Osteocyte (in vitro differentiated cells): ENCODE measurements around the gene MAPK7. TPM values are rescaled to one million over a fixed set of nuclear protein-coding genes. Genes with fewer than 3 reads are reported as not detected.
A peak's percentile ranks its signal among the peaks of the same experiment; 100 is the strongest.

Source experiments
- DNase-seq: peaks from one replicate; pipeline ENCODE4 v3.0.0; 2021; ENCODE audit warnings: mixed read lengths; ENCODE audit not compliant: unreplicated experiment; ENCODE audit errors: extremely low spot score
- H3K27ac Mint-ChIP-seq: one replicate; pipeline ENCODE4 v1.8.0; 2021; ENCODE audit warnings: mild to moderate bottlenecking, mixed read lengths; ENCODE audit not compliant: unreplicated experiment
- H3K27me3 Mint-ChIP-seq: one replicate; pipeline ENCODE4 v1.8.0; 2021; ENCODE audit warnings: mixed read lengths; ENCODE audit not compliant: unreplicated experiment
- H3K36me3 Mint-ChIP-seq: one replicate; pipeline ENCODE4 v1.8.0; 2021; ENCODE audit warnings: mixed read lengths; ENCODE audit not compliant: unreplicated experiment
- H3K4me1 Mint-ChIP-seq: one replicate; pipeline ENCODE4 v1.8.0; 2021; ENCODE audit warnings: mixed read lengths; ENCODE audit not compliant: unreplicated experiment
- H3K4me3 Mint-ChIP-seq: one replicate; pipeline ENCODE4 v1.8.0; 2021; ENCODE audit warnings: mild to moderate bottlenecking, moderate library complexity, mixed read lengths; ENCODE audit not compliant: unreplicated experiment
- H3K9me3 Mint-ChIP-seq: one replicate; pipeline ENCODE4 v1.8.0; 2021; ENCODE audit warnings: mixed read lengths; ENCODE audit not compliant: unreplicated experiment
- CTCF ChIP-seq: fragments of 200-600 bp; sonication (generic); IDR thresholded peaks from 2 replicates; pipeline ENCODE4 v1.5.0; 2021; ENCODE audit warnings: antibody characterized with exemption, mild to moderate bottlenecking, moderate library complexity
- total RNA-seq: library from RNA; stranded (reverse); gene quantifications from 2 replicates; pipeline ENCODE4 v1.2.1, GENCODE V29; 2021

The MAPK7 gene
- total RNA-seq, 1 donor from 2014 or later: 37.1 TPM

- Mint-ChIP-seq H3K4me3 (no peak overlapping the region), H3K27me3 (no peaks in the 10 kb centered on the region), H3K9me3 (no peaks in the 10 kb centered on the region), H3K27ac (no peak overlapping the region), H3K36me3 (no peaks in the 10 kb centered on the region), H3K4me1 (peaks cover 48% of the 10 kb centered on the region)
- no peak for DNase-seq
- no peak for TF ChIP-seq CTCF
These were observed 10.1 kb upstream of the MAPK7 start for GRCh38 chr17:19368229-19368628.

DNA sequence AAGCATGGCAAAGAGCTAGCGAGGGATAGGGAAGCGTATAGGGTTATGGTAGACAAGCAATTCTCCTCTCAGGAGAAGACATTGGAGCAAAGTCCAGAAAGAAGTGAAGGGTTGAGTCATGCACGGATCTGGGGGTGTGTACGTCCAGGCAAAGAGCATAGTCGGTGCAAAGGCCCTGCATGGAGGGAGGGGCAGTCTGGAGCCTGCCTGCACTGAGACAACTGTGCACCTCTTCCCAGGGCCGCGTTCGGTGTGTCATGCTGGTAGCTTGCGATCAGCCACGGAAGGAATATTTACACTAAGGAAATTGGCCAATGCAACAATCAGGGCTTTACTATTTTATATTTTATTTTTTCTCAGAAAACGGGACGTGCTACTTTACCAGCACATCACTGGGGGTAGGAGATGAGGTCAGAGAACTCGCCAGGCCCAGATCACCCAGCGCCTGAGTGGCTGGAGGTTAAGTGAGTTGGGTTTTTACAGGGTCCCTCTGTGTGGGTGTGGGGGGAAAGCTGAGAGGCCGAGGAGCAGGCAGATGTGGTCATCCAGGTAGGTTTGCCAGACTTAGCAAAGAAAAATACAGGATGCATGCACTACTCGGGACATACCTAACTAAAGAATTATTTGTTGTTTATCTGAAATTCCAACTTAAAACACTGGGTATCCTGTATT, 9.1 kb upstream of the MAPK7 start:
- no peaks in the 10 kb centered on the region for H3K27me3 Mint-ChIP-seq
- no peaks in the 10 kb centered on the region for H3K36me3 Mint-ChIP-seq
- H3K4me3 Mint-ChIP-seq: no peak overlapping the region
- H3K9me3 Mint-ChIP-seq: no peaks in the 10 kb centered on the region
- no peak overlapping the region for H3K27ac Mint-ChIP-seq
- no peak for TF ChIP-seq CTCF
- no peak for DNase-seq
- peaks cover 40% of the 10 kb centered on the region for H3K4me1 Mint-ChIP-seq

DNA sequence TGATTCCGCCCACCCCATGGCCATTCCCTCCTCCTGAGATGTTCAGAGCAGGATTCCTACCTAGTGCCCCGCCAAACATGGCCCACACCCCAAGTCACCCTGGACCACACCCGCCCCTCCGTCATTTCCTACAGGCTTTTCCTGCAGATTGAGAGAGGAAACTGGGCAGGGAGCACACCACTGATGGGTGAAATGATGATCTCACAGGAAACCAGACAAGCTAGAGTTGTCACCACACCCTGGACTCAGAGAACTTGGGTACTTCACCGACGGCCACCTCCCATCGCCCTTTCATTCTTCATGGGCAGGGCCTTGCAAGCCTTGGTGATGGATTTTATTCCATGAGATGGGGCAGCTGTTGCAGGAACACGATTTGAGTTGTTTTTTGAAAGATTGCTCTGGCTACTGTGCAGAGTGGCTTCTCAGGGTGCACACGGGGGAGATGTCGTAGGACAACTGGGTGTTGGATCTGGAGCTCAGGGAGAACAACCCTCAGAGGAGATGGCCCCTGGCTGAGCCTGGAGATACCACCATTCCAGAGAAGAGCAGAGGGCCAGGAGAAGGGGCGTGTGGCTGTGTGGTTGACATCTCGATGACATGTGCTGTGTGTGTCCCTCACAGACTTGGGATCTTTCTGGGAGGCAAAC, 8.3 kb upstream of the MAPK7 start:
- Mint-ChIP-seq H3K27me3 (no peaks in the 10 kb centered on the region), H3K36me3 (no peaks in the 10 kb centered on the region), H3K9me3 (no peaks in the 10 kb centered on the region), H3K4me3 (no peak overlapping the region), H3K4me1 (peaks cover 33% of the 10 kb centered on the region), H3K27ac (peak overlapping the region; percentile 70)
- TF ChIP-seq CTCF: no peak
- DNase-seq: no peak

DNA sequence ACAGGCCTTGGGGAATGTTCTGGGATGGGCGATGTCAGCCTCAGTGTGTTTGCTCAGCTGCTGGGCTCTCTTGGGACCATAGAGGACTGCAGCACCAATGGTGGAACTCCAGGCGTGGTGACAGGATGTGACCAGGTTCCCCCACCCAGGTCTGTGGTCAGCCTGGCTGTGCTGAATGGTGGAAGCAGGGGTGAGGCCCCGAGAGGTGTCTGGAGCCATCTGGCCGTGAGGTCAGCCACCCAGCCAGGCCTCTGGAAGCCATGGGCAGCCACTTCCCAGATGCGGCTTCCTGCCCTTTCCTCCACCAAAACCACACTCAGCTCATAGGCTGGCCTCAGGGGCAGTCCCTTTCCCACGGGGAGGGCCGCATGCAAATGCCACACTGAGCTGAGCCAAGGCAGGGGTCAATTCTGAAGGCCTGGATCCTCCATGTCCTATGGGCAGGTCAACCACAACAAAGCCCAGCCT, 7.8 kb upstream of the MAPK7 start:
- H3K27ac Mint-ChIP-seq: peak overlapping the region; percentile 70
- H3K27me3 Mint-ChIP-seq: no peaks in the 10 kb centered on the region
- no peak overlapping the region for H3K4me3 Mint-ChIP-seq
- no peak for DNase-seq
- TF ChIP-seq CTCF: no peak
- no peaks in the 10 kb centered on the region for H3K36me3 Mint-ChIP-seq
- H3K4me1 Mint-ChIP-seq: peaks cover 30% of the 10 kb centered on the region
- H3K9me3 Mint-ChIP-seq: no peaks in the 10 kb centered on the region

- peaks cover 30% of the 10 kb centered on the region for H3K4me1 Mint-ChIP-seq
- TF ChIP-seq CTCF: no peak
- H3K27ac Mint-ChIP-seq: peak overlapping the region; percentile 70
- H3K4me3 Mint-ChIP-seq: no peak overlapping the region
- no peaks in the 10 kb centered on the region for H3K36me3 Mint-ChIP-seq
- no peak for DNase-seq
- H3K9me3 Mint-ChIP-seq: no peaks in the 10 kb centered on the region
- no peaks in the 10 kb centered on the region for H3K27me3 Mint-ChIP-seq
These were observed 6.9 kb upstream of the MAPK7 start for GRCh38 chr17:19371259-19372010.
